HG03469 (cell line): ENCODE data around the gene LRRC4B.
"Not testable (repeated sequence)": the region's sequence is repeated elsewhere in the genome, so short reads cannot be mapped to it uniquely, and the experiment has no call there.

Source experiments
- ATAC-seq: cut with Tn5 transposase; IDR thresholded peaks from one replicate; pipeline ENCODE4 v1.9.1; 2021; ENCODE audit warnings: mild to moderate bottlenecking, moderate library complexity, moderate number of reproducible peaks; ENCODE audit not compliant: unreplicated experiment

Gene LRRC4B

DNA sequence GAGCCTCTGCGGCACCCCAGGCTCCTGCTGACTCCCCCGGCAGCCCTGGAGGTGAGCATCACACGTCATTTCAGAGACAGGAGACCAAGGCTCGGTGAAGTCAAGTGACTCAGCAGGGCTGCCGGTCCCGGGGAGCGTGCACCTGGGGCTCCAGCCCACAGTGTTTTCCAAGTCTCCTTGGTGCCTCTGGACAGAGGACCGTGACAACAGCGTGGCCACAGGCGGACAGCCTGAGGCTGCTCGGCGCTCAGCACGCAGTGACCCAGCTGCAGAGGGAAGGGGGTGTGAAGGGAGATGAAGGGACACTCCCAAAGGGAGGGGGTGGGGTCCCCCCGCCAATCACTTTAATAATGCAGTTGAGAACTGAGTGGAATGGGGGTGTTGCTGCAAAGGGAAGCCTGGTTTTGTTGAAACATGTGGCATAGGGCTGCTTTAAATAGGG is 37.0 kb downstream of the LRRC4B start:
- no peak for ATAC-seq

DNA sequence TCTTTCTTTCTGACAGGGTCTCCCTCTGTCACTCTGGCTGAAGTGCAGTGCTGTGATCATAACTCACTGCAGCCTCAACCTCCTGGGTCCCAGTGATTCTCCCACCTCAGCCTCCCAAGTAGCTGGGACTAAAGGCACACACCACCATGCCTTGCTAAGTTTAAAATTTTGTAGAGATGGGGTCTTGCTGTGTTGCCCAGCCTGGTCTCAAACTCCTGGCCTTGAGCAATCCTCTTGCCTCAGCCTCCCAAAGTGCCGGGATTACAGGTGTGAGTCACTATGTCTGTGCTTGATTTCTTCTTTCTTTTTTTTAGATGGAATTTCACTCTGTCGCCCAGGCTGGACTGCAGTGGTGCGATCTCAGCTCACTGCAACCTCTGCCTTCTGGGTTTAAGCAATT is 40.2 kb downstream of the LRRC4B start:
- not testable (repeated sequence) for ATAC-seq

DNA sequence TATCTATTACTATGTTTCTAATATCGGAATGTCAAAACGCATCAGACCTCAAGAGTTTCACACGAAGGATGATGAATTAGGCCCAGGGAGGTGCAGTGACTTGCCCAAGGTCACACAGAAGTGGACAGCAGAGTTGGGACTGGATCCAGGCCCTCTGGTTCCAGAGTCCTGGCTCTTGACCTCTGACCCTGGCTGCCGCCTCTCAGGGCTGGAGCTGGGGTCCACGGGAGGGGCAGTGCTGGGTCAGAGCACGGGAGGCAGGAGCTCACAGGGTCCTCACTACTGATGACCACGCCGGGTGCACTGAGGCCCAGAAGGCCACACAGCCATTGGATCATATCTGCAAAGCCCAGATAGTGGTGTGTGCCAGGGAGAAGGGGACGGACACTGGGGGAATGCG is 45.4 kb downstream of the LRRC4B start:
- ATAC-seq: no peak

DNA sequence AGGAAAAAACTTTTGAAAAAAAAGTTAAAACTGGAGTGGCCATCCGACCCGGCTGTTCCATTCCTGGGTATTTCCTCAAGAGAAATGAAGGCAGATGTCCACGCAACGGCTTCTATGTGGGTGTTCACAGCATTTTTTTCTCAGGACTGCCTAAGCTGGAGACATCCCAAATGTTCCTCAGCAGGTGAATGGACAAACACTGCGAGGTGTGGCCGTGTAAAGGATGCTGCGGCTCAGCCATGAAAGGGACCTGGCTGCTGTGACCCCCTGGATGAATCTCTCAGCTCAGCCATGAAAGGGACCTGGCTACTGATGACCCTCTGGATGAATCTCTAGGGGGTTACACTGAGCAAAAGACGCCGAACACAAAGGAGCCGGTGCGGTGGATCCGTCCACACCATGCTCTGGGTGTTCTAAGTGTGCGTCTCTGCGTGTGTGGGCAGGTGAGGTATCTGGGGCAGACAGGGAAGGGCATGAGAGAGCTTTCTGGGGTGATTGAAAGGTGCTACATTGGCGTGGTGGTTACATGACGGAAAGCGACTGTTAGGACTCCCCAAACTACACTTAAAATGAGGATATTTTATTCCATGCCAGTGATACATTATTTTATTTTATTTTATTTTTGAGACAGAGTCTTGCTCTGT is 47.3 kb downstream of the LRRC4B start:
- no peak for ATAC-seq

DNA sequence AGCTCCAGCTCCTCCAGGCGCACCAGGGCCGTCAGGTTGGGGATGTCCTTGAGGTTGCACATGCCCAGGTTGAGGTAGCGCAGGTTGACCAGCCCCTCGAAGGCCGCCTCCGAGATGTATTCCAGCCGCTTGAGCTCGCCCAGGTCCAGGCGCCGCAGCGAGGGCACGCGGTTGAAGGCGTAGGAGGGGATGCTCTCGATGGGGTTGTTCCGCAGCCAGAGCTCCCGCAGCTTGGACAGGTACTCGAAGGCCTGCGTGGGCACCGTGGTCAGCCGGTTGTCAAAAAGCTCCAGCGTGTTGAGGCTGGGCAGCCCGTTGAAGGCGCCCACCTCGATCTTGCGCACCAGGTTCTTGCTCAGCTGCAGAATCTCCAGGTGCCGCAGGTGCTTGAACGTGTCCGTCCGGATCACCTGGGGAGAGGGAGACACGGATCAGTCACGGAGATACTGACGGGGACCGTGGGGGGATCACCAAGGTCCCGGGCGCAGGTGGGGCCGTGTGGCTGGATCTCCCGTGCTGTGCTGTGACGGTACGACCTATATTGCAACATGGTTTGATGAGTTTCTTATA is 49.1 kb downstream of the LRRC4B start:
- ATAC-seq: no peak

DNA sequence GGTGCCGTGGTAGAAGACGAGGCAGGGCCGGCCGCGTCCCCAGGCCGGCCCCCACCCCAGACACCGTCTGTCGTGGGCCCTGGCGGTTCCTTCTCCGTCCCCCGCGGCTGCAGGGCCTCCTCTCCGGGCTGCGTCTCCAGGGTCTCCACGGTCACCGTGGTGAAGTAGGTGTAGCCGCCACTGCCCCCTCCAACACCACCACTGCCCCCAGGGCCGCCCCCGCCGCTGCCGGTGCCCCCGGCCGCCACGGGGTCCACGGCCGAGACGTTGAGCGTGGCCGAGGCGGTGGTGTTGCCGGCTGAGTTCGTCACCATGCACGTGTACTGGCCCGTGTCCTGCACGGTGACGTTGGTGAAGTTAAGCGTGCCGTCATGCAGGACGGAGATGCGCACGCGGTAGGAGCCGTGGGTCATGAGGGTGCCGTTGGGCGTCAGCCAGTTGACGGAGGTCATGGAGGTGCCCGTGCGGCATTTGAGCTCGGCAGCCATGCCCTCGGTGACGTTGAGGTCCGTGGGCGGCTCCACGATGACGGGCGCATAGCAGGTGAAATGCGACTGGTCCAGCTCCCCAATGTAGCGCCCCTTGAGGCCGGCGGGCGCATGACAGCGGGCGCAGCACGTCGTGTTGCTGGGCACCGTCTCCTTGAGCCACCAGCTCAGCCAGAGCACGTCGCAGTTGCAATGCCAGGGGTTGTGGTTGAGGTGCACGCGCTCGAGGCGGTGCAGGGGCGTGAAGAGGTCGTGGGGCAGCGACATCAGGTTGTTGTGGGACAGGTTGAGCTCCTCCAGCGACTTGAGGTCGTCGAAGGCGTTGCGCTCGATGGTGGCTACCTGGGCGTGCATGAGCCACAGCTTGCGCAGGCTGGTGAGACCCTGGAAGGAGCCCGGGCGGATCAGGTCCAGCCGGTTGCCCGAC is 49.9 kb downstream of the LRRC4B start:
- ATAC-seq: no peak

DNA sequence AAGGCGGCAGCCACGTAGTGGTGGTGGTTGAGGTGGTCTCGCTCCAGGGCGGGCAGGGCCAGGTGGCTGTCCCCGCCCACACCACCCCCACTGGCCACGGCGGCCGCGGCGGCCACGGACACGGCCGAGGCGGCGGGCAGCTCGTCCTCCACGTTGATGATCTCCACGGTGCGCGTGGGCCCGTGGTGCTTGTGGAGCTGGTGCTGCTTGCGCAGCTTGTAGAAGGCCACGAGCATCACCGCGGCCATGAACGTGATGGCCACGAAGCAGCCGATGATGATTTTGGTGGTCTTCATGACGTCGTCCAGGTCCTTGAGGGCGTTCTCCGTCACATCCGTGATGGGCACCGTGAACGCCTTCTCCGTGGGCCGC is 50.5 kb downstream of the LRRC4B start:
- no peak for ATAC-seq

DNA sequence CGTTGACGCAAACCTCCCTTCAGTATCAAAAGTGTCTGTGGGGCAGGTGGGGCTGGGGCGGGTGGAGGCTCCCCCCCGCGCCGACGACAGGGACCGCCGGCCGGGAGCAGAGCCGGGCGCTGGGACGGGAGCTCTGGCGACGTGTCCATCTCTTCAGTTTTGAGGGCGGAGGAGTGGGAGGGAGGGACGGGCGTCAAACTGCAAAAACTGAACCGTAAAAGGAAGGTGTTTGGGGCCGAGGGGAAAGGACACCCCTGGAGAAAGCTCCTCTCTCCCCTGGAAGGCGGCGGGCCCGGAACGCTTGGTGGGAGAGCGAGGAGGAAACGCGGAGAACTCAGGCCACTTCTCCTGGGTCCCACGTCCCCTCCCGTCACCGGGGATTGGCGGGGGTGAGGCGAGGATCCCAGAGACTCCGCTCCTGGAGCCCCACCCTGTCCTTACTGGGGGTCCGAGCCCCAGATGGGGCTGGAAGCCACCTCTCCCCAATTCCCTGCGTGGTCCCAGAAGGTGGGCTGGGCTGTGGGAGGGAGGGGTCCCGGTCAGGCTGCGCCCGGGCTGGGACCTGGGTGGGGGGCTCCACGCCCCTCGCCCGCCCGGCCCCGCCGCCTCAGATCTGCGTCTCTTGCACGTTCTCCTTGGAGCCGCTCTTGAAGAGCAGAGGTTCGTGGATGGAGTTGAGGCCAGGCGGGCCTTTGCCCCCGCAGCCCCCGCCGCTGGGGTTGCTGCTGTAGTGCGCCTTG is 51.1 kb downstream of the LRRC4B start:
- ATAC-seq: no peak

DNA sequence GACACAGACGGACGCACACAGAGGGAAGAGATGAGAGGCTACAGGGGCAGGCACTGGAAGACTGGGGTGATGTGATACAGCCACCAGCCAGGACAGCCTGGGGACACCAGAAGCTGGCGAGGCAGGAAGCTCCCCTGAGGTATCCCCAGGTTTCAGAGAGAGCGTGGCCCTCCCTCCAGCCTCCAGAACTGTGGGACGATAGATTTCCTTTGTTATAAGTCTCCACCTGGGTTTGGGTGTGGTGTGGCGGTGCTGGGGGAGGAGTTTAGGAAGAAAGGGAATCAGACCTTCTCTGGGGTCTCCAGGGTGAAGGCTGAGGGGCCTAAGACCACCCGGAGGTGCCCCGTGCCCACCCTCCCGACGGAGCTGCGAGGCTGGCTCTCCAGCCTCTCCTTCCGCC is 51.8 kb downstream of the LRRC4B start:
- no peak for ATAC-seq

DNA sequence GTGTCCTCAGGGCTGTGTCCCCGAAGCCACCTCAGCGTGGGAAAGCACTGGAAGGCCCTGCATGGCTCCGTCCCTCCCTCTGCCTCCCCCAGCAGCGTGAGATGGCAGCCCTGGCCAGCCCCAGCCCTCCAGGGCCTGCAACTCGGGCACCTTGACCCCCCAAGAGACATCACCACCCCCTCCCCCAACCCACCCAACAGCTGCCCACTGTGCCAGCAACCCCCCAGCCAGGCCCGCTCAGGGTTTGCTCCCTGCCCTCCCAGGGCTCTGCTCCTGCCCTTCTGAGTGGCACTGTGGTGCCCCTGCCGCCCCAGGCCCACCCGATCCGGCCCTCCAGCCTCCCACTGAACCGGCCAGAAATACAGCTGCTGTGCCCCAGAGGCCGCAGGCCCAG is 53.1 kb downstream of the LRRC4B start:
- ATAC-seq: no peak

DNA sequence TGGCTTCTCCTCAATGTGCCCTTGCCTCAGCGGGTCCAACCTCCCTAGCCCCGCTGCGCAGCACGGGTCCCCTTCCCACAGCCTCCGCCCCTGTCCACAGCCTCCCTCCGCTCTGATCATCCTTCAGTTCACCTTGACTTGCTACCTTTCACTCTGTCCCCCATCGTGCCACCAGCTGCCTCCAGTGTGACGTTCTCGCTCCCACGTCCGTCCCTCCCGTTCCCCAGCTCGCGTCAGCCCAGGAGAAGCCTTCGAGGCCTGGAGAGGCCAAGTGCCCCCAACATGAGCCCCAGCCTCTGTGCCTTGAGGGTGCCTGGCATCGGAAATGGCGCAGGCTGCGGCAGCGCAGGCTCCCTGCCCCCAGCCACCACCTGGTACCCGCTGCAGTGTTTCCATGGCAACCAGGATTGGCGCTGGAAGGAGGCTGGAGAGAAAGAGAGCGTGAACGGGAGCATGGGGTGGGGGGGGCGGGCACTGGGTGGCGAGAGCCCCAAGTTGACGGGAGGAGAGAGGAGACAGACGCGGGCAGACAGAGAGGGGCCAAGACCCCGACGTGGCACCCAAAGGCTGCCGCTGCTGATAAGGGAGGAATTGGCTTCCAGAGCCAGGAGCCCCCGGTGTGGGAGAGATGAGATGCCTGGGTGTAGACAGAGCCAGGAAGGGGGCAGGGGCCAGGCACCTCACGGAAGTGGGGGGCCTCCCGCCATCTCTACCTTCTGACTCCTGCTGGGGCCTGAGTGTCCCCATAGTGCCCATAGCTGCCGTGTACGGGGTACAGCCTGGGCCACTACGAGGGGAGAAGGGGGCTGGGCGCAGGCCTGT is 53.7 kb downstream of the LRRC4B start:
- no peak for ATAC-seq

DNA sequence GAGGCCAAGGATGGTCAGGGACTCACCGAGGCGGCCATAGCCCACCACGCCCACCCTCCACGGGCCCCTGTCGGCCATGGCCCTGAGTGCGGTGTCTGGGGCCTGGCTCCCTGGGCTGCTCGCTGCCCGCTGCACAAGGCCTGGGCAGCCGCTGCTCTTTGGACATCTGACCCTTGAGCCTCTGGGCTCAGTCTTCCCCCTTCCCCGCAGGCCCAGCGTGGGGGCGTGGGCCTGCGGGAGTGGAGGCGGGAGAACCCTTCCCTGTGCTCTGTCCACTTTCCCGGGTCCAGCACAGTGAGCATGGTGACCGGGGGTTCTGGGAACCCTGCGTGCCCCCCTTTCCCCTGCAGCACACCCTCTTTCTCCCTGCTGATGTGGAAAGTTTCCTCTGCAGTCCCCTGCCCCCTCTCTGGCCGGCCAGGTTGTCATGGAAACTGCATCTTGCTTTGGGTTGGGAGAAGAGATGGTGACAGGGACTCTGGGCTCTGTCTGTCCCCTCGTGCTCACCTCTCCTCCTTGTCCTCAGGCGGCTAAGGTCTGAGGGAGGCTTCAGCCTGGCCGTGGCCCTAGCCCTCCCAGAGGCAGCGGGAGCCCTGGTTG is 54.4 kb downstream of the LRRC4B start, which contains the start of gene ASPDH:
Gene ASPDH, minus strand, starts transcription at position 168 of the 600 bp plus-strand sequence. Its CDS starts 90 bp downstream, at position 78.
- no peak for ATAC-seq

DNA sequence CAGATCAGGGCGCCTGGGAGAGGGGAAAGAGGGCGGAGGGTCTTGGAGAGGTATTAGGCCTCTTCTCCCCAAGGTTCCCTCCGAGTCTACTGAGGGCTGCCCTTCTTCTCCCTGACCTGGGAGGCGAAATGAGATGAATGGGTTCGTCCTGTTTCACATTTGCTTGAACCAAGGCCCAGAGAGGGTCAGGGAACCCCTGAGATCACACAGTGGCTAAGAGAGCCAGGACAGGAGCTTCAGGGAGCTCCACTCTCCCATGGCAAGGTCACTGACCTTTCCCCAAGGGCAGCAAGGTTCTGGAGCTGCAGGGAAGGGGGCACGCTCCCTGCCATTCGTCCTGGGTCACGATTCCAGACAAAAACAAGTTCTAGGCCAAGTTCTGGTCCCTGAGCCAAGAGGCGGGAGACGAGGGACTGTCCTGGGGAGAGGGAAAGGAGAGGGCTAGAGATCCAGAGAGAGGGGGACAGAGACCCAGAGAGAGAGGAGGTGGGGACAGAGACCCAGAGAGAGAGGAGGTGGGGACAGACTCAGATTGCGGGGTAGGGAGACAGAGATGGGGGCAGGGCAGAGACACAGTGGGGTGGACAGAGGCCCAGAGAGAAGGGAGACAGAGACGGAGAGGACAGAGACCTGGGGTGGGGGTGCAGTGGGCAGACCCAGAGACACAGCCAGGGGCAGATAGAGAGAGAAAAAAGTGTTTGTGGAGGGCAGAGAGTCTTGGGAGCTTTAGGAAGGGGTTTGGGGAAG is 55.1 kb downstream of the LRRC4B start:
- ATAC-seq: no peak

DNA sequence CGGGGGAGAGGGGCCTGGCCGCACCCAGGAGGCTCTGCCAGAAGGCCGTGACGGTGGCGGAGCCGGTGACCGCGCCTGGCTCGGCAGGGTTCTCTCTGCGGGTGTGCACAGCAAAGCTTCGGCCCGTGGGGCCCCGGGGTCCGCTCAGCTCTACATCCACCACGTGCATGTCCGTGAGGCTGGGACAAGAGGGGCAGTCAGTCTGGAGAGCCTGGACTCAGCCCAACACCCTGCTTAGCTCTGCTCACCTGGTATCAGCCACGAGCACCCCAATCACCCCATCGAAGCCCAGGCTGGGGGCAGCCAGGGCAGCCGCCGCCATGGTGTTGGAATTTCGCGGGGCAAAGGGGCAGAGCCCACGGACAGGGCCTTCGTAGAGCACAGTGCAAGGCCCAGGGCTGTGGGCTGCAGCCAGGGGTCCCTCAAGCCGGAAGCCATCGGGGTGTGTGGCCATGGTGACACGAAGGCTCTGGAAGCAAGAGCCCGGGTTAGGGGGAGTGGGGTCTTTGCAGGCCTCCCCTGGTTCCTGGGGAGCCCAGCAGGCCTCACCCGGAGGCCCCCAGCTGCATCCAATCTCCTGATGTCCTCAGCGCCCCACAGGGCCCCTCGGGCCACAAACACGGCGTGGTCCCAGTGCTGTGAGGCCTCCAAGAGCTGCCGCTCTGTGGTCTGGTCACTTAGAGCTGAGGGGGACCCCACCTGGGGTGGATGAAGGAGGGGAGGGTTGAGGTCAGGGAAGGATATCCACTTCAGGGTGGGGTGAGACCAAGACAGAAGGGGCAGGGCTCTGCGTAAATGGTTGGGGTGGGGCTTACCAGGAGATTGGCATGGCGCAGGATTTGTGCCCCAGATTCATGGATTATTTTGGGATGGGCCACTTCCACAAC is 55.9 kb downstream of the LRRC4B start:
- no peak for ATAC-seq

DNA sequence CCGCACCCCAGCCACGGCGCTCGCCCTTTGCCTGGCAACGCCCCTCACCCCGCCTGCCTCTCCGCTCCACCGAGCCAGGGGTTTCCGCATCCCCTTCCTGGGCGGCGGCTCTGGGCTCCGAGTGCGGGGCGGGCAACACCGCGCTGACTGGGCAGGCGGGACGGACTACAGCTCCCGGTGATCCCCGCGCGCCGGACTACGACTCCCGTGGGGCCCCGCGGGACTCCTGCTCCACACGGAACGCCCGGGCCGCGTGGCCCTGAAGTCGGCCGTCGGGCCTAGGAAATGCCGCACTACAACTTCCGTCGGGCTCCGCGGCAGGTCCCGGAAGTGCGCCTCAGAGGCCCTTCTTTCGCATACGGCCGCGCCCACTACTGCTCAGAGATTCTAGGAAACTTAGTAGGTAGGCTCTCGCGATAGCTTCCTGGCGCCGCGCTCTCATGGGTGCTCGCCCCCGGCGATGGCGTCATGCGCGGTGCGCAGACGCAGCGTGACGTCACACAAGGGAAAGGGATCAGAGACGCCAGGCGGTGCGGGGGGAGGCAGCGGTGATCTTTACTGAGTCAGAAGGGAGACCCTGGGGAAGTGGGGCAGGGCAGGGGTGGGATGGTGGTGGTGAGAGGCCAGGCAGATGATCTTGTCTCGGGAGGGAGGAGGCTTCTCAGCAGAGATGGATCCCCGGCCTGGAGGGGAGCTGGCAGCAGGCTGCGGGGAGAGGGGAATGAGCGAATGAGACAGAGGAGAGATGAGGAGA is 57.0 kb downstream of the LRRC4B start, which contains the start of gene JOSD2:
Gene JOSD2, minus strand, starts transcription at position 123 of the 754 bp plus-strand sequence. CDS start 760 bp downstream, outside the sequence.
- ATAC-seq: peak; percentile 74

DNA sequence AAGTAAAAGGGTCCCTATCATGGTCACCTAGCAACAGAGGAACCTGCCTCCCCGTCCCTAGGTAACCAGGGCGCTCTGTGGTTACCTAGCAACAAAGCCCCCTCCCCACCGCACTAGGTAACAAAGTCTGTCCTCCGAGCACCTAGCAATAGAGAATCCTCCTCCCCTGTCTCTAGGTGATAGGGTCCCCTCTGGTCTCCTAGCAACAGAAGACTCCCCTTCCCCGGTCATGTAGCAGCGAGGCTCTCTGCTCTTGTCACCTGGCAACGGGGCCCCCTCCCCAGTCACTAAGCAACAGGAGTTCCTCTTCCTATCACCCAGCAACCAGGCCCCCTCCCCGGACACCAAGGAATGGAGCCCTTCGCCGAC is 57.6 kb downstream of the LRRC4B start:
- ATAC-seq: no peak

DNA sequence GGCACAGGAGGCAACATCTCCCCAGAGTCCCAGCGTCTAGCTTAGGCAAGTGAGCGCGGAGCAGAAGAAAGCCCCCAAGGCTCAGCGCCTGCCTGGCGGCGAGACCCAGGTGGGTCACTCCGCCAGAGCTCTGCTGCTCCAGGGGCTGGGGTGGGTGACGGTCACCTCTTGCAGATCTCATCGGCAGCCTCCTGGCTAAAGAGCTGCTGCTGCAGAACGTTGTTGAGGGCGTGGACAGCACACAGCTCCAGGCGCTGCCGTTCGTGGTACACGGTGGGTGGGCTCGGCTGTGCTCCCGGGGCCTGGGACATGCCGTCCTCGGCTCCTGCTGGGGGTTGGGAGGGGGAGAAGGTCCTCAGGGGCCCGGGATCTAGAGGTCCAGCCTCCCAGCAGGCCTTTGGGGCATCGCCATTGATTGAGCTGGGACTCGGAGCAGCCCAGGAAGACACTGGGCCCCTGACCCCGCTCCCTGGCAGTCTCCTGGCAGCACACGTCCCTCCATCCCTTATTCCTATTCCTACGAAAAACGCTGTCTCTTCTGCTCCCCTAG is 58.0 kb downstream of the LRRC4B start:
- no peak for ATAC-seq
